ENCODE results near the gene FAXDC2.

- TF ChIP-seq PRPF4 (IDR thresholded peaks at IDR 0.05; ENCODE audit: low read depth, low read length, poor library complexity, severe bottlenecking) (no peak), TCF7L2 (IDR thresholded peaks at IDR 0.05; ENCODE audit: low read depth, low read length) (no peak), MAFG (CRISPR knock-in tag; IDR thresholded peaks at IDR 0.05) (no peak), CCDC6 (CRISPR knock-in tag; IDR thresholded peaks at IDR 0.05) (no peak), ZNF354B (CRISPR knock-in tag; IDR thresholded peaks at IDR 0.05) (no peak), ZNF274 (CRISPR knock-in tag; IDR thresholded peaks at IDR 0.05) (no peak), POLR2A (IDR thresholded peaks at IDR 0.05; ENCODE audit: insufficient read depth in 1 of 2, low read depth in 2 of 2, low read length in 2 of 2) (no peak), ZSCAN9 (CRISPR knock-in tag; IDR thresholded peaks at IDR 0.05; ENCODE audit: borderline replicate concordance) (no peak), KLF6 (CRISPR knock-in tag; IDR thresholded peaks at IDR 0.05) (no peak), ZNF253 (CRISPR knock-in tag; IDR thresholded peaks at IDR 0.05; ENCODE audit: borderline replicate concordance) (no peak)
These were observed 10.4 kb upstream of the FAXDC2 start for GRCh38 chr5:154860765-154861164.

Measured in HepG2 (cell line).